HG03066 (cell line): Measurements from ENCODE around the gene ADGRA1.
"Not testable (repeated sequence)": the region's sequence is repeated elsewhere in the genome, so short reads cannot be mapped to it uniquely, and the experiment has no call there.

ENCODE experiments used
- ATAC-seq: cut with Tn5 transposase; IDR thresholded peaks from one replicate; pipeline ENCODE4 v1.9.1; 2021; ENCODE audit warnings: low read depth; ENCODE audit not compliant: unreplicated experiment

ADGRA1 gene

DNA sequence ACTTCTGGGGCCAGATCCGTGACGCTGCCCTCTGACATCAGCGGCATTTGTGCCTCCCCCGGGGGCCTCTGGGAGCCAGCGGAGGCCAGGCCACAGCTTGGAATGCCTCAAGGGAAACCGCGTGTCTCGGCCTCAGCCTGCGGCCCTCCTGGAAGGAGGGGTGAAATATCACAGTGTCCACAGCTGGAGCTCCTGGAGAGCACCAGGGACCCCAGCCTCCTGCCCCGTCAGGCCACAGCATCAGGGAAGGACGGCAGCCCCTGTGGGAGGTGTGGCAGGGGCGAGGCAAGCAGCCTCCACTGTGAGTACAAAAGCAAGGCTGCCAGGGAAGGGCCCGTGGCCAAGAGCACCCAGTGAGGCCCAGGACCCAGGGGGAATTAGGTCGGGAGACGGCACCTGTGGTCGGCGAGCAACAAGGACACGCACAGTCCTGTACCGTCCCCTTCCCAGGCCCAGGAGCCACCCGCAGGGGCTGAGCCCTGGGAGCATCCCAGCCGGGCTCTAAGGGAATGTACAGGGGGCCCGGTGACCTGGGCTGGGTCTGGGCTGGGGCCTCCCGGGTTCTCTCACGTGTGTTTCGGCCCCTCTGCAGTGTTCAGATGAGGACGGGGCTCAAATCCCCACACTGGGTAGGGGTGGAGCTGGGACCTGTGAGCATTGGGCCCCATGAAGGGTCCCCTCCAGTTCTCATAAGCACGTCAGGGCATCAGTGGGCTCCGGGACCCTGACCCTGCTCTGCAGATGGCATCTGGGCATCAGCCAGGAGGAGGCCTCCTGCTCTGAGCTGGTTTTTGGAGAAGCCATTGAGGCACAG, 53.6 kb downstream of the ADGRA1 start:
- ATAC-seq = no peak

DNA sequence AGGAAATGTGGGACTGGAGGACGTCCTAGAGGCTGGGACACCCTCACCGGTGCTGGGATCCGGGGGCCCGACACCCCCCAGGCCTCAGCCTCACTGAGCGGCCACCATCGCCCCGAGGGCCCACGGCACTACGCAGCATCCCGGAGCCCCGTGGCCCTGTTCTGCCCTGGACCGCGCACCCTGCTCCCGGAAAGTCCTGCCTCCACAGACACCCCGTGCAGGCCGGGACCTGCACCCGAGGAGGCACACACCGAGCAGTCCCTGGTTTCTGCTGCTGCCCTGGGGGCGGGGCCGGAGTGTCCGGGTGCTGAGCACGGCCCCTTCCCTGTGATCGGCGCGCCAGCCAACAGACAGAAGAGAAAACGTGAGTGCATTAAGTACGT, 54.2 kb downstream of the ADGRA1 start:
- ATAC-seq = no peak

DNA sequence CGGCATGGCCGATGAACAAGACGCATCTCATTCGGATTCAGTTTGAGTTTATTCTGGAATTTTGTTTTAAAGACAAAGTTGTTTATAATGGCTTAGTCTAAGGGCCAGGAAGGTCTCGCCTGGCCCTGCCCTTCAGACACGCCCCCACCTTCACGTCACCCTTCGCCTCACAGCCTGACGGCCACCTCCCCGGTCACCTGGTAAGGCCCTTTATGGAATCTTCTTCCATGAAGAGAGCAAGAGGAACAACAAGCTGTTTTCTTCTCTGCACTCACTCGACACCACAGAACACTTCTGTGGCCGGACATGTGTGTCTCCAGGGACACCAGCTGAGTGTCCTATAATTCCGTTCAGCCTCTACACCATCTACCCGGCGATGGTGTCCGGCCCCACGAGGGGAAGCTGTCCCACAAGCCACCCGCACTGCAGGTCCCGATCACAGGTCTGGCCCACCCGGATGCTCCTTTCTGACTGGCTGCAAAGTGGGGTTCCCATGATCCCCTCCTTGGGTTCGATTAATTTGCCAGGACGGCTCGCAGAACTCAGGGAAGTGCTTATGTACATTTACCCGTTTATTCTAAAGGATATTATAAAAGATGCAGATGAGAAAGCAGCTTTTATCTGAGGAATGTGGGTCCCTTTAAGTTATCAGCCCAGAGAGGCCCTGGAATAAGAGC, 54.9 kb downstream of the ADGRA1 start:
- no peak for ATAC-seq

DNA sequence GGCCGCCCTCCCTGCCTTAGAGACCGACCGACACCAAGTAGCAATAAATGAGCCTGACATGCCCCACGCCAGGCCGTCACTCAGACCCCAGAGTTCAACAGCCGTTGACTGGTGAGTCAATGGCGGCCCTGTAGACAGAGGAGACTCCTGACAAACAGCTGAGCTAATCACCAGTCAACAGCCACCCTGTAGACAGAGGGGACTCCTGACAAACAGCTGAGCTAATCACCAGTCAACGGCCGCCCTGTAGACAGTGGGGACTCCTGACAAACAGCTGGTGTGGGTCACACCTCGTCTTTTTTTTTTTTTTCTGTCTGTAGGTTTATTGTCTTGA, 55.4 kb downstream of the ADGRA1 start:
- ATAC-seq = no peak

DNA sequence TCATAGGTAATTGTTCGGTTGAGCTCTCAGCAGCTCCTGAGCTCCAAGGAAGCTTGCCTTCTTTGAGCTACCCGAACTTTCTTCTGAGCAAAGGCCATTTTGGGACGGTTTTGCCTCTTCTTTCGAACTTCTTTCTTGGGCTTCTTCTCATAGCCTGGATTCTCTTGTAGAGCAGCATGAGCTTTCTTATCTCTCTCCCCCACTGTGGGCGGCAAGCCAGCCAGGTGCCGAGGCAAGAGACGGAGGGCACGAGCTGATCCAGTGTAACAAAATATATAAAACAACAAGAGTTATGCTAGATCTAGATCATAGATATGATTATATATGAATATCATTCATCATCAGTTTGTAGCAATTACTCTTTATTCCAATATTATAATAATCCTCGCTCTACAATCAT, 55.8 kb downstream of the ADGRA1 start:
- no peak for ATAC-seq

DNA sequence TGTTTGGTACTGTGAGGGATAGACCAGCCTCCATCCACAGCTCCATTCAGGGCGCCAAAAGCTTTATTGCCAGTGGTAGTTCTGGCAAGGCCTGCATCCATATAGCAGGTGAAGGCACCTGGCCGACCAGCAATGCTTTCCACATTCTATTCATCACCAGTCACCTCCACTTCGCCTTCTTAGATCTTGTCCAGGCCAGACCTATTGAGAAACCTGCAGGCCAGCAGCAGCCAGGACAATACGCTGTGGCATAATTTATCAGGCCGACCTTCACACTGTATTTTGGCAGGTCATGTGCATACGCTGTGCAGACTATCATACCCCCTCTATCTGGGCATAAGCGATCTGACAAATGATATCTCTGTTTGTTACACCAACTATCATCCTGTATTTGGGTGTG, 57.0 kb downstream of the ADGRA1 start:
- ATAC-seq = no peak

DNA sequence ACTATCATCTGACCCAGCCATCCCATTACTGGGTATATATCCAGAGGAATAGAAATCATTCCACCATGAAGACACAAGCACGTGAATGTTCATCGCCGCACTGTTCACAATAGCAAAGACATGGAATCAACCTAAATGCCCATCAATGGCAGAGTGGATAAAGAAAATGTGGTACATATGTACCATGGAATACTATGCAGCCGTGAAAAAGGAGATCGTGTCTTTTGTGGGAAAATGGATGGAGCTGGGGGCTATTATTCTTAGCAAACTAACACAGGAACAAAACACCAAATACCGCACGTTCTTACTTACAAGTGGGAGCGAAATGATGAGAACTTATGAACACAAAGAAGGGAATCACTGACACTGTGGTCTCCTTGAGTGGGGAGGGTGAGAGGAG, 62.5 kb downstream of the ADGRA1 start:
- no peak for ATAC-seq

DNA sequence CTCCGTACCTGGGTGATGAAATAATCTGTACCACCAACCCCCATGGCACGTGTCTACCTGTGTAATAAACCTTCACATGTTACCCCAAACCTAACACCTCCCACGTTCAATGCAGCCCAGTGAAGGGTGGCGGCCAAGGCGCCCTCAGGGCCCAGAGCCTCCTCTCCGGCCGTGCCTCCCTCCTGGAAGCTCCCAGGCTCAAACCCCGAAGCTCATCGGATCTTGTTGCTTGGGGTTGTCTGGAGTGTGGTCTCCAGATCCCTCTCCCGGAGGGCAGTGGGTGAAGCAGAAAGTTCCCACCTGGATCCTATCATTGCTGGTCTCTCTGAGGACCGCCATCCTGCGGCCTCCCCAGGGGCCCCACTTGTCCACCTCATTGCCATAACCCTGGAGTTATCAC, 62.9 kb downstream of the ADGRA1 start:
- ATAC-seq = no peak

DNA sequence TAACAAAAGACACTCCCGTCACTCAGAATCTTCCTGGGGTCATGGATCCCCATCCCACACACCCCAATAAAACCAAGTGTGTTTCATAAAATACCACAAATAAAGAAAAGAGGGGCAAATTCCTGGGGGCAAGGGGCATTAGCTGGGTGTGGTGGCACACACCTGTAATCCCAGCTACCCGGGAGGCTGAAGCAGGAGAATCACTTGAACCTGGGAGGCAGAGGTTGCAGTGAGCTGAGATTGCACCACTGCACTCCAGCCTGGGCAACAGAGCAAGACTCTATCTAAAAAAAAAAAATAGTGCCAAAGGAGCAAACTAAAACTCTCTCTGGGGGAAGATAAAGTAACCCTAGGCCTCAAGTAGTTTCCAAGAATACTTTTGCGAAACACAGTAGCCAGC, 63.3 kb downstream of the ADGRA1 start:
- ATAC-seq = not testable (repeated sequence)

DNA sequence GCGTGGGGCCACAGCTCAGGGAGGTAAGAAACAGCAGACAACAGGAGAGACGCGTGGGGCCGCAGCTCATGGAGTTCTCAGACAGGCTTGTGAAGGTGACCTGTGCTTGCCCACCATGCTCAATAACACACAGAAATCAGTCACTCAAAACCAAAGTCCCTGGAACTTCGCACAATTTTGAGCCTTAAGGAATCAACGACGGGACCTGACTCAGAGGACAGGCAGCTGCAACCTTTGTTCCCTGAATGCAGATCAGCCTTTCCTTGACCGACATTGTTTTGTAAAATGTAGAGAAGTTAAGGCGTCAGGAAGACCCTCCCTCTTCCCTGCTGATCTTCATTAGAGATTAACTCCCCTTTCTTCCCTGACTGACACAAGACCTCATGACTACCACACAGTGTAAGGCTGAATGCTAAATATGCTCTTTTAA, 63.8 kb downstream of the ADGRA1 start:
- ATAC-seq = no peak

DNA sequence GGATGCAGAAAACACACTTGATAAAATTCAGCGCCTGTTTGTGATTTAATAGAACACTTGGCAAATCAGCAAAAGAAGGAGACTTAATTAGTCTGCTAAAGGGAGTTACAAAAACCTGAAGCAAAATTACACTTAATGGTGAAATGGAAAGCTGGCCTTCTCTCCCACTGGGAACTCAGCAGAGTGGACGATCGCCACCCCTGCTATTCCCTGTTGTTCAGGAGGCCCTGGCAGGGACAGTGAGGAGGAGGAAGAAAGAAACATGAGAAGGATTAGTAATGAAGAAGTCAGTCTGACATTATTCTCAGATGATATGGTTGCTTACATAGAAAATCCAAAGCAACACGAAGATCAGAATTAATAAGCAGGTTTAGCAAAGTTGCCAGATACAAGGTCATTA, 66.7 kb downstream of the ADGRA1 start:
- no peak for ATAC-seq

DNA sequence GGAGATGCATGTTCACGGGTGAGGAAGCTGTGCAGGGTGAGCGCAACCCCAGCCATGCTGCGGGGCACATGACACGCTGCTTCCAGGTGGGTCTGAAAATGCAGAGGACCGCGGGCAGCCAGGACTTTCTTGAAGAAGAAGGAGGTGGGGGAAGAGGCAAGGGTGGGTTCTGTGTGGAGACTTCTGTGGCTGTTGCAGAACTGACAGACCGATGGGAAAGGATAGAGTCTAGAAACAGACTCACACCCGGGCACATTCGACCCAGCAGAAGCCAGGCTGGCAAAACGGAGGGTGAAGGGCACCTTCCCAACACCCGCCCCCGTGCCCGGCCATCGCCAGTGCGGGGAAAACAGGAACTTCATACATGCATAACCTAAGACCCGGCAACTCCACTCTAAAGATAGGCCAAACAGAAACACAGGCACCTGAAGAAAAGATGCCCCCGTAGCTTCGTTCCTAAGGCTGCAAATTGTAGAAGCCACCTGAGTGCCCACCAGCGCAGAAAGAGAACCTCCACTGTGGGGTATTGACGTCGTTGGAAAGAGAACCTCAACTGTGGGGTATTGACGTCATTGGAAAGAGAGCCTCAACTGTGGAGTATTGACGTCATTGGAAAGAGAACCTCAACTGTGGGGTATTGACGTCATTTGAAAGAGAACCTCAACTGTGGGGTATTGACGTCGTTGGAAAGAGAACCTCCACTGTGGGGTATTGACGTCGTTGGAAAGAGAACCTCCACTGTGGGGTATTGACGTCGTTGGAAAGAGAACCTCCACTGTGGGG, 67.5 kb downstream of the ADGRA1 start:
- no peak for ATAC-seq

DNA sequence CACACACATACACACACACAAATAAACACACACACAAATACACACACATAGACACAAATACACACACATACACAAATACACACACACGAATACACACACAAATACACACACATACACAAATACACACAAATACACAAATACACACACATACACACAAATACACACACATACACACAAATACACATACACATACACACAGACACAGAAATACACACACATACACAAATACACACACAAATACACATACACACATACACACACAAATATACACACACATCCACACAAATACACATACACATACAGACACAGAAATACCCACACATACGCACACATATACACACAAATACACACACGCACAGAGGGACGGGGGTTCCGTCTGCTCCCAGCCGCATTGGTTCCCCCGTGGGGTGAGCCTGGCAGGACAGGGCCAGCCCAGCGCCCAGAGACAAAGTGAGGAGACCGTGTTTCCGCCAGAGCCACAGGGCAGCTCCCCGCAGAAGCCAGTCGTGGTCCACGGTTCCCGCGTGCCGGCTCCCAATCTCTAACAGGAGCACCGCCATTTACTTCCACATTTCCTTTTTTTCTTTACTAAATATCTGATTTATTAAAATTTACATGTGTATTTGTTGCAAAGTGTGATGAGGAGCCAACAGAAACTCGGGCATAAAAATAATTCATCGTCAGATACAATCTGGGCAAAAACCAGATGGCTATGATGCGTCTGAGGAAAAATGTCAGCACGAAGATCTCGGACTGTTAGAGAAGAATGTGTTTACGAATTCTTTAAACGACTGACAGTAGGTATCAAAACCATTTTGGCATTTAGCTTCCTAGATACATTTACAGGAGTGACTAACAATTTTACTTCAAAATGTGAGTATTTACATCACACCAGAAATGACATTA, 69.2 kb downstream of the ADGRA1 start:
- ATAC-seq = no peak

DNA sequence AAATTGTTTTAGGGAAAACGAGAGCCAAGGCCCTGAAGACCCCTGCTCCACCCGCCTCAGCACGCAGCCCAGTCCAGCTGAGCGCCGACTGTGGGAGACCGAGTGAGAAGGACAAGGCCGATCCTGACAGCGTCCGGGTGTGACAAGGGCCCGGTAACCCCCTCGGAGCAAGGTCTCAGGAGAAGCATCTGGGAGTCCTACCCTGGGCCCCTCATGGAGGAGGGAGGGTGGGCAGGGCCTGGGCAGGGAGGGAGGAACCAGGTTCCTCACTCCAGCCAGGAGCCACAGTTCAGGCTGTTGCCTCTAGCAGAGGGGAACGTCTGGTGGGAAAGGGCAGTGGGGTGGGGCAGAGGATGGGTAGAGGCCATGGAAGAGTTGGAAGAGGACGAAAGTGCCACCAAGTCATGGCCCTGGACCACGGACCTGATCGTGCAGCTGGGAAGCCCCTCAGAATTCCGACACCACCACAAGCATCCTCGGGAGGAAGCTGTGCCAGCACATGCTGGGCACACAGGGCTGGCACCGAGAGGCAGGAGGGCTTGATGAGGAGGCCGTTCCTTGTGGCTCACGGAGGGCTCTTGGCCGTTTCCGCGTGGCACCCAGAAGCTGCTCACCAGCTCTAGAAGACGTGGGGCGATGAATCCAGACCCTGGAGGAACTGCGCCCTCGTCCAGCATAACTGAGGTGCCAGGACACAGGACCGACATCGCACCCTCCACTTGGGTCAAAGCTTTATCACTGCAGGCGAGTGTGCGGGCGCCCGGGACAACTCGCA, 70.1 kb downstream of the ADGRA1 start:
- ATAC-seq = no peak

DNA sequence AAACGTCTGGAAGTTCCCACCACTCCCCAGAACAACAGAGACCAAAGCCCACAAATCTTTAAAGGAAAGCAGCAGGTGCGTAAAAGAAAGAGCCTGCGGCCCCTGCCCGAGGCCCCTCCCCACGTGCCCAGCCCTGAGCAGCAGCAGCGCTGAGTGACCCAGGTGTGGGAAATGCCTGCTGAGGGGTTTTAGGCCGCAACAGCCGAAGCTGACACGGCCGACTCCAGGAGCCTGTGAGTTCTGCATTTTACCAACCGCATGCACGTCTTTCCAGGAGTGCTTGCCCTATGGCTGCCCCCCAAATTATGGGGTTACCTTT, 70.7 kb downstream of the ADGRA1 start:
- no peak for ATAC-seq

DNA sequence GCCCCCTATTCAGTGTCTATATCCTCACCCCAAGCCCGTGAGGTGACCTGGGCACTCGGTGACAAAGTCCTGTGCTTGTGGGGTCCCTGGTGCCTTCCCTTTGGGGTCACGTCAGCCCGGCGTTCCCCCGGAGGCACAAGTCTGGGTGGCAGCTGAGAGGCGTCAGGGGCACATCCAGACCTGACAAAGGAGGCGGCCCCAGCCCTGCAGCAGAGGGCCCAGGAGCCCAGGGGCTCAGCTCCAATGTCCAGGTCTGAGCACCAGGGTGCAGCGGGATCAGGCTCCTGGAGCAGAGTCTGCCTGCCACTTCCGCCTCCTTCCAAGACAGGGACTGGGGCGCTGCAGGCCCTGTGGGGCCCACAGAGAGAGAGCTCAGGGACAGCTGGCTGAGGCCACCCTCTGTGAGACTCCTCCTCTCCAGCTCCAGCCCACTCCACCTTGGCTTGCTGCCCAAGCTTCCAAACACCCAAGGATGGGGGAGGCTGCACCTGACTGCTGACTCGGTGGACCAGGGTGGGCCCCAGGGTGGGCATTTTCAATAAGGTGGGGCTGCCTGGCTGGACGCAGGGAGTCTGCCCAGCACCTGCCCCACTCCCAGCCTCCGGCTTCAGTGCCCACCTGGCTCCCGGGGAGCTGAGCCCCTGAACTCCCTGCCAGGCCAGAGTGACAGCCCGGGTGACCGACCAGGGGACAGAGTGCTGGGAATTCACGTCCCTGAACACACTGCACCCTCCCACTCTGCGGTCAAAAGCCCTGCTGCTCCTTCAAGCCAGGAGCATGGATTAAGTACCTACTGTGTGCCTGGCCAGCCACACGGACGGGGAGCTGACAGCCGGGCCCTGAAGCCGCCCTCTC, 71.3 kb downstream of the ADGRA1 start:
- no peak for ATAC-seq

DNA sequence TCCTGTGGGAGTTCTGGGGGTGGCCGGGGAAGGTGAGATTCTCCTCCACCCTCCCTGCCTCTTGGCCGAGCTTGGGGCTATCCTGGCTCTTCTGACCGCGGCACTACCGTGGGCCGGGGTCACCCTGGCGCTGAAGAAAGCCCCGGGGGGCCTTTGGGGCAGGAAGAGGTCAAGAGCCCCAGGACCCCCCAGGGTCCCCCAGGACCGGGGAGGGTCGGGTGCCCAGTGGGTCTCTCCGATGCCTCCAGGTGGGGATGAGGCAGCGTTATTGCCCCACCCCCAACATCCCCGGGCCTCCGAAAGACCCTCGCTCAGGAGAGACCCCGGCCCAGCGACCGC, 71.9 kb downstream of the ADGRA1 start:
- ATAC-seq = no peak

DNA sequence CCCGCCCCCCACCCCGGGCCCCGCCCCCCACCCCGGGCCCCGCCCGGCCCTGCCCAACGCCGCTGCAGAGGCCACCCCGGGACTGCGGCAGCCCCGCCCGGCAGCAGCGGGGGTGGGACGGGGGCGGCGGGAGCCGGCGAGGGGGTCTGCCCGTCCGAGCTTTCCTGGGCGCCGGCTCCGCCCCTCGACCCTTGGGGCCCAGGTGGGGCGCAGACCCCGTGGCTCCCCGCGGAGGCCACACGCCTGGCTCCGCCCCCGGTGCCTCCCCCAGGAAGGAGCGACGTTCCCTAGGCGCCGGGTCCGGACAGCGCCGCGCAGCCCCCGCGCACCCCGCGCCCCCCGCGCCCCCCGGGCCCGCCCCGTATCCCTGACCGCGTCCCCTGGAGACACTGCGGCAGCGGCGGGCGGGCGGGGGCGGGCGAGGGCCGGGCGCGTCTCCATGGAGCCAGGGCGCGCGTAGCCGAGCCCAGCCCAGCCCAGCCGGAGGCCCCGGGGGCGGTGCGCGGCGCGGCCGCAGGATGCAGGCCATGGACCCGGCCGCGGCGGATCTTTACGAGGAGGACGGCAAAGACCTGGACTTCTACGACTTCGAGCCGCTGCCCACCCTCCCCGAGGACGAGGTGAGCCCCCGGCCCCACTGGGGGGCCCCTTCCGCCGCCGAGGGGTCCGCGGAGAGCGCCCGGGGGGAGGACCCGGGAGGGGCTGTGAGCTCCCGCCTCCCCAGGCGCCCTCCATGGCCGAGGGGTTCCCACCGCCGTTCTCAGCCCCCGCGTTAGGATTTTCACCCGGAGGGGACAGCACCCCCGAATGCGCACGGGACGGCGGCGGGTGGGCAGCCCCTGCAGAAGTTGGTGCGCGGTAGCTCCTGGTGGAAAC, 72.5 kb downstream of the ADGRA1 start, which contains the start of gene KNDC1:
Gene KNDC1 (plus strand): TSS at position 270 of the 876 bp plus-strand sequence. CDS start 249 bp downstream, at position 519.
- ATAC-seq = no peak
